OCI-LY3 (cell line): ENCODE results near the gene KIAA0408.
A peak's percentile ranks its signal among the peaks of the same experiment; 100 is the strongest.

ENCODE experiments used
- H2AFZ ChIP-seq: fragments of 200-600, 300-600 bp; shearing (Covaris generic); 2 replicates; pipeline ENCODE4 v1.6.0; 2014; ENCODE audit warnings: antibody characterized with exemption, low read depth, low read length
- H3K27ac ChIP-seq: fragments of 200-600, 300-600 bp; sonication (generic); 2 replicates; pipeline ENCODE4 v1.5.1; 2014; ENCODE audit warnings: mild to moderate bottlenecking, low read length, moderate library complexity, mixed read lengths
- H3K27me3 ChIP-seq: fragments of 200-600, 300-600 bp; sonication (generic); 2 replicates; pipeline ENCODE4 v1.6.1; 2014; ENCODE audit warnings: low read depth, low read length, mixed read lengths
- H3K36me3 ChIP-seq: fragments of 200-600, 300-600 bp; sonication (generic); replicated peaks from 2 replicates; pipeline ENCODE3; 2014; ENCODE audit warnings: low read depth, low read length, mixed read lengths
- H3K4me1 ChIP-seq: fragments of 300-600, 200-600 bp; sonication (generic); 2 replicates; pipeline ENCODE4 v1.6.1; 2014; ENCODE audit warnings: low read length, mixed read lengths
- H3K4me2 ChIP-seq: fragments of 200-600, 300-600 bp; sonication (generic); 2 replicates; pipeline ENCODE4 v1.6.1; 2014; ENCODE audit warnings: low read length, mixed read lengths
- H3K4me3 ChIP-seq: fragments of 300-600, 200-600 bp; sonication (generic); 2 replicates; pipeline ENCODE4 v1.5.1; 2014; ENCODE audit warnings: antibody characterized with exemption, mild to moderate bottlenecking, low read length, moderate library complexity
- H3K79me2 ChIP-seq: fragments of 300-600, 200-600 bp; shearing (Covaris generic); 2 replicates; pipeline ENCODE4 v1.6.1; 2014; ENCODE audit warnings: mild to moderate bottlenecking, low read length, mixed read lengths
- H3K9ac ChIP-seq: fragments of 300-600, 200-600 bp; shearing (Covaris generic); 2 replicates; pipeline ENCODE4 v1.6.0; 2014; ENCODE audit warnings: mild to moderate bottlenecking, low read length, moderate library complexity
- H3K9me3 ChIP-seq: fragments of 200-600, 300-600 bp; shearing (Covaris generic); 2 replicates; pipeline ENCODE4 v1.6.1; 2014; ENCODE audit warnings: low read length, mixed read lengths; ENCODE audit not compliant: insufficient read depth
- H4K20me1 ChIP-seq: fragments of 200-600, 300-600 bp; sonication (generic); 2 replicates; pipeline ENCODE4 v1.6.1; 2016; ENCODE audit warnings: low read length, mixed read lengths; ENCODE audit not compliant: insufficient read depth
- EZH2phosphoT487 ChIP-seq: fragments of 200-600 bp; shearing (Covaris generic); IDR thresholded peaks from 2 replicates; pipeline ENCODE4 v1.6.1; 2018; ENCODE audit warnings: antibody characterized with exemption, mixed run types, low read depth
- TF ChIP-seq, protein P1 (sequence below): fragments of 200-600, 300-600 bp; sonication (generic); IDR thresholded peaks from 2 replicates; pipeline ENCODE4 v1.5.1; 2014; ENCODE audit warnings: antibody characterized with exemption, low read length, low read depth

Gene KIAA0408

DNA sequence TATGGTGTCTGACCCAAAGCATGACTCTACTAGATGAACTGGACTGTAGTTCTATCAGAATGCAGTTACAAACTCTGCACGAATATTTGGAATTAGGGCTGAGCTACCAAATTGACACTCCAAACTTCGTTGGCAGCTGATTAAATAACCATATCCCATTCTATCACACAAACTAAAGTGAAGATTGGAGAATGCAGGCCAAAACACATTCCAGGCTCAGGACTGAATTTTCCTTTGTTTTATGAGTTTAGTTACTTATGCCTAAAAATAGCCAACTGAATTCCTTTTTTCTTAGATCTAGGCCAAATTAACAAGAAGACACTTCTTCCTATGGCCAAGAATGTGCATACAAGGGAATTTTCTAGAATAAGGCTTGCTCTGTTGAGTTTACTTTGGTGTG, 9.7 kb upstream of the KIAA0408 start:
- Histone ChIP-seq H3K27ac (no peak overlapping the region), H3K36me3 (no peaks in the 10 kb centered on the region), H3K4me3 (no peak overlapping the region), H3K9me3 (no peaks in the 10 kb centered on the region), H3K9ac (no peak overlapping the region), H4K20me1 (no peaks in the 10 kb centered on the region), H3K4me1 (peaks cover 9% of the 10 kb centered on the region), H3K4me2 (no peak overlapping the region), H2AFZ (no peak overlapping the region), H3K79me2 (no peaks in the 10 kb centered on the region), H3K27me3 (no peaks in the 10 kb centered on the region)
- TF ChIP-seq, protein P1, sequence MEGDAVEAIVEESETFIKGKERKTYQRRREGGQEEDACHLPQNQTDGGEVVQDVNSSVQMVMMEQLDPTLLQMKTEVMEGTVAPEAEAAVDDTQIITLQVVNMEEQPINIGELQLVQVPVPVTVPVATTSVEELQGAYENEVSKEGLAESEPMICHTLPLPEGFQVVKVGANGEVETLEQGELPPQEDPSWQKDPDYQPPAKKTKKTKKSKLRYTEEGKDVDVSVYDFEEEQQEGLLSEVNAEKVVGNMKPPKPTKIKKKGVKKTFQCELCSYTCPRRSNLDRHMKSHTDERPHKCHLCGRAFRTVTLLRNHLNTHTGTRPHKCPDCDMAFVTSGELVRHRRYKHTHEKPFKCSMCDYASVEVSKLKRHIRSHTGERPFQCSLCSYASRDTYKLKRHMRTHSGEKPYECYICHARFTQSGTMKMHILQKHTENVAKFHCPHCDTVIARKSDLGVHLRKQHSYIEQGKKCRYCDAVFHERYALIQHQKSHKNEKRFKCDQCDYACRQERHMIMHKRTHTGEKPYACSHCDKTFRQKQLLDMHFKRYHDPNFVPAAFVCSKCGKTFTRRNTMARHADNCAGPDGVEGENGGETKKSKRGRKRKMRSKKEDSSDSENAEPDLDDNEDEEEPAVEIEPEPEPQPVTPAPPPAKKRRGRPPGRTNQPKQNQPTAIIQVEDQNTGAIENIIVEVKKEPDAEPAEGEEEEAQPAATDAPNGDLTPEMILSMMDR = no peak
- TF ChIP-seq EZH2phosphoT487 = no peak

DNA sequence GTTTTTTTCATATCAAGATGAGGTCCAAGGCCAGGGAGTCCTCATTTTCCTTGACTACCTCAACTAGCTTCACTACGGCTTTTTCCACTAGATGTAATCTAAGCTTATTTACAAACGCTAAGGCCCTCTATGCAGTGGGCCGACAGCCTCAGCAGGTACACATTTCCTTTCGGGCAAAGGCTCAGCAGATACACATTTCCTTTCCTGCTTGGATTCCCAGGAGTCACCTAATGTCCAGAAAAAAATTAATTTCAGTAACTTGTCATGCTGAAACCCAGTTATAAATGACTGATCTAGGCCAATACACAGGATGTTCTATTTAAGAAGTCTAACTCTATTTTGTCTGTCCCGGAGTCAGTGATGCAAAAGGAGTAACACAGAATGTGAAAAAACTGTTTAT, 7.2 kb upstream of the KIAA0408 start:
- no peak overlapping the region for H3K27ac ChIP-seq
- no peak for TF ChIP-seq EZH2phosphoT487
- TF ChIP-seq, protein P1 = no peak

DNA sequence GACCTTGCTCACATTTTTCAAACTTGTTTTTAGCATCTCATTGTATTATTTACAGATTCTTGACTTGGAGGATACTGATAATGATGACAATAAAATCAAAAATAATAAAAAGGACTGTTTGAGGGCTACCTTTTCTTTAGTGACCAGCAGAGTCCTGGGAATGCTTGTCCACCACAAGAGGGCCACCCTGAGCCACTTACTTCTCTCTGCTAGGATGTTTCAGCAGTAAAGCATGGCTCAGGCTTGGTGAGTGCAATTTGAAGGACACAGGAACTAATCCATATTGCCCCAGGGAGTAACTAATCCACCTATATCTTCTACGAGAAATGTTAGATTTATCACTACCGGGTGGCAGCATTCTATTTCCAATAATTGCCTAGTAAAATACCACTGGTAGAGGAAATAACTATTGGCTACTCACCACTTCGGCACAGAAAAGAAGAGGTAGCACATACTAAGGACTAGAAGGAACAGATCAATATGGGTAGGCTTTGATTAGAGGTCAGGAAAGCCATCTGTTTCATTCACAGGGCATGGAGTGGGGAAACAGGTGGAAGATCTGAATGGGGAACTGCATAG, 5.8 kb upstream of the KIAA0408 start:
- H3K4me2 ChIP-seq = no peak overlapping the region
- H3K79me2 ChIP-seq = no peaks in the 10 kb centered on the region
- no peak overlapping the region for H3K27ac ChIP-seq
- no peaks in the 10 kb centered on the region for H3K36me3 ChIP-seq
- H3K4me3 ChIP-seq = no peak overlapping the region
- H3K27me3 ChIP-seq = no peaks in the 10 kb centered on the region
- no peak overlapping the region for H3K9ac ChIP-seq
- H3K4me1 ChIP-seq = no peaks in the 10 kb centered on the region
- TF ChIP-seq, protein P1 = peak; percentile 72
- TF ChIP-seq EZH2phosphoT487 = no peak
- H4K20me1 ChIP-seq = no peaks in the 10 kb centered on the region
- H2AFZ ChIP-seq = no peak overlapping the region
- no peaks in the 10 kb centered on the region for H3K9me3 ChIP-seq

More for the DNA sequence above, 7.2 kb upstream of the KIAA0408 start:
- H3K9ac ChIP-seq = no peak overlapping the region
- H3K4me2 ChIP-seq = no peak overlapping the region
- no peaks in the 10 kb centered on the region for H3K27me3 ChIP-seq
- peaks cover 3% of the 10 kb centered on the region for H3K4me1 ChIP-seq
- no peaks in the 10 kb centered on the region for H3K36me3 ChIP-seq
- no peaks in the 10 kb centered on the region for H3K79me2 ChIP-seq
- H2AFZ ChIP-seq = no peak overlapping the region
- no peaks in the 10 kb centered on the region for H3K9me3 ChIP-seq
- no peak overlapping the region for H3K4me3 ChIP-seq
- no peaks in the 10 kb centered on the region for H4K20me1 ChIP-seq

DNA sequence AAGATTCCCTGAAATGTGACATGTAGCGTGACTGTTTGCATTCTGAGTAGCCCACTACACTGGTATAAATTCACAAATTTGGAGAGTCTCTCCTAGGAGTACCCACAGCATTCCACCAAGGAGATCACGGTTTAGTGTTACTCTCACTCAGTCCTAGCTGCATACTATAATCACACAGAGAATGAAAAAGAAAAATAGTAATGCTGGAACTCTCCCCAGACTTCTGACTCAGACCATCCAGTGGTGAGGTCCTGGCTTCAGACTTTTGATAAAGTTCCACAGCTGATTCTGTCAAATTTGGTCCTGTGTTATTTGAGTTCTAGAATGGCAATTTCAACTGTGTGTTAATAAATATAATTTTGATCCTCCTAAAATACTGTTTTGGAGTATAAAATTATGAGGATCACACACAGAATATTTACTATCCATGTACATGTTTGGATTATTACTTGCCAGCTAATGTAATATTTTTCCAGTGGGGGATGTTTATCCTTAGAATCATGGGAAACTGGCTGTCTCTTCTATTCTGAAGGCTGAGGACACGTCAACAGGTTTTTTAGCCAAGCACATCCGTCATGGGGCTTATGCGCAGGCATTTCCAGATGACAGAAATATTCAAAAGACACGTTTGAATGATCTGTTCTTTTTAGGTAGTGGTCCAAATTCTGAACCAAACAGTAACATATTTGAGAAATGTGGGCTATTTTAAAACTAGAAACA, 5.1 kb upstream of the KIAA0408 start:
- H3K27me3 ChIP-seq = no peaks in the 10 kb centered on the region
- H3K9me3 ChIP-seq = no peaks in the 10 kb centered on the region
- no peak overlapping the region for H2AFZ ChIP-seq
- no peak overlapping the region for H3K9ac ChIP-seq
- H3K4me3 ChIP-seq = no peak overlapping the region
- H3K36me3 ChIP-seq = no peaks in the 10 kb centered on the region
- no peak overlapping the region for H3K27ac ChIP-seq
- no peak overlapping the region for H3K4me2 ChIP-seq
- no peaks in the 10 kb centered on the region for H3K79me2 ChIP-seq
- TF ChIP-seq, protein P1 = no peak
- TF ChIP-seq EZH2phosphoT487 = no peak
- no peaks in the 10 kb centered on the region for H4K20me1 ChIP-seq
- H3K4me1 ChIP-seq = no peaks in the 10 kb centered on the region
